ENCODE measurements around the gene TSEN54. TPM values are rescaled to one million over a fixed set of nuclear protein-coding genes. Genes with fewer than 3 reads are reported as not detected.

TSEN54 gene
- total and polyA plus RNA-seq, 9 donors: 11.3 to 35.0 (median 18.8) TPM

- Histone ChIP-seq H3K4me1 (ENCODE audit: insufficient read depth) (peaks cover 2% of the 10 kb centered on the region), H3K27me3 (no peaks in the 10 kb centered on the region), H3K9me3 (no peaks in the 10 kb centered on the region), H3K27ac (no peak overlapping the region), H3K4me3 (no peak overlapping the region), H3K36me3 (no peaks in the 10 kb centered on the region)
- no peak for TF ChIP-seq POLR2A (IDR thresholded peaks at IDR 0.05)
- TF ChIP-seq EP300 (IDR thresholded peaks at IDR 0.05): no peak
- no peak for TF ChIP-seq CTCF (IDR thresholded peaks at IDR 0.05)
- intact Hi-C loops (cut with DNase I): no loop called here
- 76 to 79% (median 77%) methylated on average over 29 to 32 of the region's 32 CpGs for WGBS, 3 donors
- DNase-seq: no peak
Observed at GRCh38 chr17:75504347-75505151, 11.8 kb upstream of the TSEN54 start.

GRCh38 chr17:75505152-75505409 lies 11.2 kb upstream of the TSEN54 start:
- no peak for DNase-seq
- Histone ChIP-seq H3K36me3 (no peaks in the 10 kb centered on the region), H3K27me3 (no peaks in the 10 kb centered on the region), H3K4me1 (ENCODE audit: insufficient read depth) (no peaks in the 10 kb centered on the region), H3K27ac (no peak overlapping the region), H3K4me3 (no peak overlapping the region), H3K9me3 (no peaks in the 10 kb centered on the region)
- TF ChIP-seq POLR2A (IDR thresholded peaks at IDR 0.05) (no peak), CTCF (IDR thresholded peaks at IDR 0.05) (no peak), EP300 (IDR thresholded peaks at IDR 0.05) (no peak)
- 83 to 87% (median 85%) methylated on average over 3 to 4 of the region's 4 CpGs for WGBS, 3 donors
- intact Hi-C loops (cut with DNase I): no loop called here

DNA sequence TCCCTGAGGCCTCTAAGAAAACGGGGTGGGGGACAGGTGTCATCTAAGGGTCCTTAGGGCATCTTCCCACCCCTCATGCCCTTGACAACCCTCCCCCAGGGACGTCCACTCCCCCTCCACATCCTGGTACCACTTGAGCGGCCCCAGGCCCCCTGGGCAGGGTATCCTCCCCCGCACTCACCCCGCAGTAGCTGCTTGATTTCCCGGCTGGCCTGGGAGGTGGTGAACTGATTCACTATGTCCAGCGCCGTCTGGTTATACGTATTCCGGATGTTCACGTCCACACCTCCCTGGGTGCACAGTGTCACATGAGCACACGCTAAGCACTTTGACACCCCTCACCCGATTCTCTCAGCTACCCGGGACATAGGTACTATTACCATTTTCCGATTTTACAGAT lies 10.7 kb upstream of the TSEN54 start:
- 76 to 79% (median 77%) methylated on average over 13 to 15 of the region's 15 CpGs for WGBS, 3 donors
- no peaks in the 10 kb centered on the region for H3K27me3 ChIP-seq
- no peak for DNase-seq
- intact Hi-C loops (cut with DNase I): no loop called here
- no peaks in the 10 kb centered on the region for H3K4me1 ChIP-seq (ENCODE audit: insufficient read depth)
- no peak overlapping the region for H3K27ac ChIP-seq
- no peak overlapping the region for H3K4me3 ChIP-seq
- no peaks in the 10 kb centered on the region for H3K36me3 ChIP-seq
- TF ChIP-seq EP300 (IDR thresholded peaks at IDR 0.05) (no peak), CTCF (IDR thresholded peaks at IDR 0.05) (no peak), POLR2A (IDR thresholded peaks at IDR 0.05) (no peak)
- no peaks in the 10 kb centered on the region for H3K9me3 ChIP-seq

GRCh38 chr17:75506134-75506533 lies 10.2 kb upstream of the TSEN54 start:
- Histone ChIP-seq H3K4me1 (ENCODE audit: insufficient read depth) (no peaks in the 10 kb centered on the region), H3K4me3 (no peak overlapping the region), H3K36me3 (no peaks in the 10 kb centered on the region), H3K27me3 (no peaks in the 10 kb centered on the region), H3K27ac (no peak overlapping the region), H3K9me3 (no peaks in the 10 kb centered on the region)
- WGBS, 3 donors: 85 to 88% (median 87%) methylated on average over 20 to 21 of the region's 21 CpGs
- intact Hi-C loops (cut with DNase I): no loop called here
- DNase-seq: no peak
- TF ChIP-seq CTCF (IDR thresholded peaks at IDR 0.05) (no peak), POLR2A (IDR thresholded peaks at IDR 0.05) (no peak), EP300 (IDR thresholded peaks at IDR 0.05) (no peak)
